Stimulated activated CD4-positive, alpha-beta T cell treated with anti-CD3 and anti-CD28 coated beads, TNF-alpha, amount 100 ng/mL, for 24 hours (primary cell): ENCODE measurements around the gene CDC42BPA.
"Not testable (repeated sequence)": the region's sequence is repeated elsewhere in the genome, so short reads cannot be mapped to it uniquely, and the experiment has no call there.

Experiments used
- DNase-seq, 3 experiments: peaks; one replicate each; pipeline ENCODE4 v3.0.0-alpha.2; 2020; ENCODE audit warnings: low read depth in 3 of 3

Gene CDC42BPA

GRCh38 chr1:227336136-227336535 lies 17.8 kb upstream of the CDC42BPA start:
- not testable (repeated sequence) for DNase-seq

DNA sequence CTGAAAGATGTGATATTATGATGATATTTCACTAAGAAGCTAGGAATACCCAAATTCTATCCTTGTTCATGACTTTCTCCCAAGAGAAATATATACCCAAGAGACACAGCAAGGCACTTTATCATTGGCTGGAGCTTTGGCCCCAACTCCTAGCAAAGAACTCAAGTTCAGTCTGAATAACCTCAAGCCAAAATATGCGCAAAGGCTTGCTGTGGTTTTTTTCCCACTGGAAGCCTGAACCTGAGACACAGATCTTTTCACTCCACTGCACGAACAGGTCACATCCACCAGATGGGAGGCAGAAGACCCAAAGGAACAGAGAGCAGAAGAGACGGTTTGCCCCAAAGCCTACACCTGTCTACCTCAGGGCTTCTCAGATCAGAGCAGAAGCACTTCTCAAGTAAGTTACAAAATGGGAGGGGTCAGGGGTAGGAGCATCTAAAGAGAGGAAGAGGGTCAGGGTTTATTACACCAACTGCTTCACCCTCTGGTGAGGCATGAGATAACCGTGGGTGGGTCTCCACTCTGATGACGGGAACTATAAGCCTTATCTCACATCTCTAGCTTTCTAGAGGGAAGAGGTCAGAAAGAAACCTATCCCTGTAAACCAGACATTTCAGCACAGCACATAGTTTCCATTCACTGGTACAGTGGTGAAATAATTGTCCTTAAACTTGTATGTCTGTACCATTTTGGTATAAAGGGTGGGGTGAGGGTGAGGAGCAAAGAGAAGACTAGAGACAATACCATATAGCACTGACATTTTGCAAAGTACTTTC lies 17.1 kb upstream of the CDC42BPA start:
- DNase-seq = no peak

GRCh38 chr1:227333423-227333822 lies 15.1 kb upstream of the CDC42BPA start:
- no peak for DNase-seq

- DNase-seq = no peak
Measured at GRCh38 chr1:227330279-227331076, 12.2 kb upstream of the CDC42BPA start.

GRCh38 chr1:227328405-227329019 lies 10.2 kb upstream of the CDC42BPA start:
- no peak for DNase-seq

DNA sequence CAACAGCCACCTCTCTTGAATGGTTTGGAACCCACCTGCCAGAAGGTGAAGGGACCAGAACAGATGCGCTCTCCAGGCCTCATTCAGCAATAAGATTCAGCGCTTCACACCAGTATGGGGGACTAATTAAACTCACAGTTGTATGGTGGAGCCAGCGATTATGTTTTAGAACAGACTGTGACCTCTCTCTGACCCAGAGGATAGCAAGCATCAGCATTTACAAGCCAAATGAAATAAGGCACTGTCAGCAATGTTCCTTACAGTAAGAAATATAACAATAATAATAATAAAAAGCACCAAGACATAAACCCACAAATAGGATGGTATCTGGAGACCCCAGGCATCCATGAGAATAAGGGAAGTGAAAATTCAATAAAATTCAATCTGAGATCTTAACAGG lies 6.9 kb upstream of the CDC42BPA start:
- DNase-seq = no peak

DNA sequence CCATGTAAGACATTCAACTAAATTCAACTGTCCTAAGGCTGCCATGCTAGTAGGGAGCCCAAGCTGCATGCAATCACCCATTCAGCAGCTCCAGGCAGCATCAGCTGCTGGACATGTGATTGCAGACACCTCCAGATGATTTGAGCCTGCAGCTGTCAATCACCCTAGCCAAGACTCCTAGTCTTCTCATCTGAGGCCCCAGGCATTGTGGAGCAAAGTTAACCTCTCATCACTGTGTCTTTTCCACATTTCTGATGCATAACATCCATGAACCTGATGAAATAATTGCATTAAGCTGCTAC lies 5.6 kb upstream of the CDC42BPA start:
- no peak for DNase-seq

DNA sequence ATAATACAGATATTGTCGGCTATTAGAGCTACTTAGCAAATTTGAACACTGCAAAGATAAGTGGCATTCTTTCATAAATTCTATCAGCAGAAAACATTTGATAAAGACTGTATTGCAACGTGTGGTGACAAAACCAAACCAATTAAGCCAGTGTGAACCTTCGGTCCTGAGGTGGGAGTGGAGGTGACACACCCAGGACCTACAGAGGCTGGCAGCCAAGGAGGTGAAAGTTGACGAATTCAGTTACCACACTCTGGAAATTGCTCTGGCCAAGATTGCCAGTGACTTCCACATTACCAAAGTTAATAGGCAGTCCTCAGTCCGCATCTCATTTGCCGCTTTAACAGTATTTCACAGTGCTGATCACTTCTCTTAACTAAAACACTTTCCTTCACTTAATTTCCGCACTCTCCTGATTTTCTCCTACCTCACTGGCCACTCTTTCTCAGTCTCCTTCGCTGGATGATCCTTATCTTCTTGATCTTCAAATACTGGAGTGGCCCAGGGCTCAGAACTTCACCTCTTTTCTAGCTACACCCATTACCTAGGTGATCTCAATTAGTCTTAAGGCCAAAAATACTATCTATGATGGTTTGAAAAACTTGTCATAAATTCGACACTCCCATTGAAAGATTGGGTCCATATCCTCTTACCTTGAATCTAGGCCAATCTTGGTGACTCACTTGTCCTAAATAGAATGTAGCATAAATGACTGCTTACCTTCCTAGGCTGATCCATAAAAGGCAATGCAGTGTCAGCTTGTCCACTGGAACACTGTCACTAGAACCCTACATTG lies 5.1 kb upstream of the CDC42BPA start:
- DNase-seq = no peak

- DNase-seq = no peak
Measured at GRCh38 chr1:227322376-227322775, 4.1 kb upstream of the CDC42BPA start.

- DNase-seq = no peak
Measured at GRCh38 chr1:227321035-227321434, 2.7 kb upstream of the CDC42BPA start.

DNA sequence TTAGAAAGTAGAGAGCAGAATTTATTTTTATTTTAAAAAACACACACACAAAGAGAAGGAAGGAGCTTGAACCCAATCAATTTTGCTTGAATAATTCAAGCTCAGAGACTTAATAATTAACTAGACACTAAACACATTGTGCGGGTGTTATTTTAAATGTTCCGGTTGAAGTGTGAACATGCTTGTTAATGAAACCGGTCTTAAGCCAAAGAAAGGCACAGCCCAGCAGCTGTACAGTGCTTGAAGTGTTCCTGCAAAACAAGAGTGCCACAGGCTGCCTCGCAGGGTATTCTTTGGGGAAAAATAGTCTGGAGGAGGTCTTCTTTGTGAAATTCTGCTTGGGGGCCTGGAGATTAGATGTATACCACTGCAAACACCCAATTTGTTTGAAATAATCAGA lies 2.2 kb upstream of the CDC42BPA start:
- no peak for DNase-seq

- DNase-seq = no peak
Measured at GRCh38 chr1:227318853-227319607, 738 bp upstream of the CDC42BPA start.

- no peak for DNase-seq
Measured at GRCh38 chr1:227317523-227318015, 723 bp downstream of the CDC42BPA start.

GRCh38 chr1:227317011-227317451 lies 1.3 kb downstream of the CDC42BPA start:
- no peak for DNase-seq

DNA sequence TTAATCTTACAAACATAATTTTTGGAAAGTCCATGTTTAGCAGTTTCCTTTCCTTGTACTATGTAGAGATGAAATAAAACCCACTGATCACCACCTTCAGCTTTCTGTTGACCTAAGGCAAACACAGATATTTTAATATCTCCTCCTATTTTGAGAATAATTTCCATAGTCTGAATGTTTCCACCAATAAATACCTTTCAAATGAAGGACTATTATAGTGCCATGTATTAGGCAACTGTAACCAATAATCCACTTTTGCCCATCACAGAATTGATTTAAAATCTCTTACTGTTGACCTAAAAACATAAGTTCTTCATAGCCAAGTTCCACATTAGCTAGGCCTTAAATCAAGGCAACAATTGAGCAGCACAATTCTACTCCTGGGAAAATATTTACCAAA lies 1.8 kb downstream of the CDC42BPA start:
- DNase-seq = no peak

DNA sequence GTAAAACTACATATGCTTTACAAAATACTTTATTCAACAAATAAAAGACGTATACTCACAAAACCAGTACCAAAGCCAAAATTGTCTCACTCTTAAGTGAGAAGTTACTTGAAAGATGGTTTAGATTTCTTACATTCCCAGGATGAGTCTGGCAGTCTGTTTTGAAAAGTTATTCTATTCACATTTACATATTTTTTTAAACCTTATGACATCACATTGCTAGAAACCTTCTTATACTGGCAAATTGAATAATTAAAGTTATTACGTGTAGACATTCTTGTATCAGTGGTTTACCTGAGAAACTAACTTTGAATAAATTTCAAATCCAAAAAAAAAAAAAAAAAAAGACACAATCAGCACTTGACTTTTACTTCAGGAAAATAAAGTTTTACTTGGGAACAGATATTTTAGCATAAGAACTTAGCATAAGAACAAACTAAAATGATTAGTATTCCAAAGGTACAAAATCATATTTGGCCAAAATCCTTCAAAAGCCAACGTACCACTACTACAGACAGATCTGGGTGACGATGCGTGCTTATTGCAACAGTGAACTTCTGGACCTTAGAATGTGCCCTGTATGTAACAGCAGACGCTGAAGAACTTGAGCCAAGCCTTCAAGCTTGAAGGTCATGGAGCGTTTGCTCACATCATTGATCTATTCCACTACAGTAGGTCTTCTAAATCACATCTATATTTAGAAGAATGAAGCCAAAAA lies 2.5 kb downstream of the CDC42BPA start:
- no peak for DNase-seq

- no peak for DNase-seq
Measured at GRCh38 chr1:227314014-227314848, 4.1 kb downstream of the CDC42BPA start.

GRCh38 chr1:227312361-227313025 lies 5.8 kb downstream of the CDC42BPA start:
- DNase-seq = no peak
